ENCODE results near the gene LRRN2.
"Not testable (repeated sequence)": the region's sequence is repeated elsewhere in the genome, so short reads cannot be mapped to it uniquely, and the experiment has no call there.

DNA sequence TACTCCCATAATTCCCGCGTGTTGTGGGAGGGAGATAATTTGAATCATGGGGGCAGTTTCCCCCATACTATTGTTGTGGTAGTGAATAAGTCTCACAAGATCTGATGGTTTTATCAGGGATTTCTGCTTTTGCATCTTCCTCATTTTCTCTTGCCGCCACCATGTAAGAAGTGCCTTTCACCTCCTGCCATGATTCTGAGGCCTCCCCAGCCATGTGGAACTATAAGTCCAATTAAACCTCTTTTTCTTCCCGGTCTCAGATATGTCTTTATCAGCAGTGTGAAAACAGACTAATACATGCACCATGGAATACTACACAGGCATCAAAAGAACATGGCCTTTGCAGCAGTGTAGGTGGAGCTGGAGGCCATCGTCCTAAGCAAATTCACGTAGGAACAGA, 56.1 kb downstream of the LRRN2 start:
- TF ChIP-seq TCF4 (CRISPR knock-in tag; IDR thresholded peaks at IDR 0.05; ENCODE audit: borderline replicate concordance); ZNF8 (CRISPR knock-in tag; IDR thresholded peaks at IDR 0.05); ARNTL (CRISPR knock-in tag; IDR thresholded peaks at IDR 0.05; ENCODE audit: borderline replicate concordance, low read depth); ZC3H10 (CRISPR knock-in tag; IDR thresholded peaks at IDR 0.05); ZNF70 (CRISPR knock-in tag; IDR thresholded peaks at IDR 0.05); ZFP30 (CRISPR knock-in tag; IDR thresholded peaks at IDR 0.05); OSR1 (CRISPR knock-in tag; IDR thresholded peaks at IDR 0.05); TOX (CRISPR knock-in tag; IDR thresholded peaks at IDR 0.05; ENCODE audit: borderline replicate concordance): not testable (repeated sequence)
- TF ChIP-seq, protein P1, sequence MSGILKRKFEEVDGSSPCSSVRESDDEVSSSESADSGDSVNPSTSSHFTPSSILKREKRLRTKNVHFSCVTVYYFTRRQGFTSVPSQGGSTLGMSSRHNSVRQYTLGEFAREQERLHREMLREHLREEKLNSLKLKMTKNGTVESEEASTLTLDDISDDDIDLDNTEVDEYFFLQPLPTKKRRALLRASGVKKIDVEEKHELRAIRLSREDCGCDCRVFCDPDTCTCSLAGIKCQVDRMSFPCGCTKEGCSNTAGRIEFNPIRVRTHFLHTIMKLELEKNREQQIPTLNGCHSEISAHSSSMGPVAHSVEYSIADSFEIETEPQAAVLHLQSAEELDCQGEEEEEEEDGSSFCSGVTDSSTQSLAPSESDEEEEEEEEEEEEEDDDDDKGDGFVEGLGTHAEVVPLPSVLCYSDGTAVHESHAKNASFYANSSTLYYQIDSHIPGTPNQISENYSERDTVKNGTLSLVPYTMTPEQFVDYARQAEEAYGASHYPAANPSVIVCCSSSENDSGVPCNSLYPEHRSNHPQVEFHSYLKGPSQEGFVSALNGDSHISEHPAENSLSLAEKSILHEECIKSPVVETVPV (CRISPR knock-in tag; IDR thresholded peaks at IDR 0.05): not testable (repeated sequence)
- TF ChIP-seq, protein P2, sequence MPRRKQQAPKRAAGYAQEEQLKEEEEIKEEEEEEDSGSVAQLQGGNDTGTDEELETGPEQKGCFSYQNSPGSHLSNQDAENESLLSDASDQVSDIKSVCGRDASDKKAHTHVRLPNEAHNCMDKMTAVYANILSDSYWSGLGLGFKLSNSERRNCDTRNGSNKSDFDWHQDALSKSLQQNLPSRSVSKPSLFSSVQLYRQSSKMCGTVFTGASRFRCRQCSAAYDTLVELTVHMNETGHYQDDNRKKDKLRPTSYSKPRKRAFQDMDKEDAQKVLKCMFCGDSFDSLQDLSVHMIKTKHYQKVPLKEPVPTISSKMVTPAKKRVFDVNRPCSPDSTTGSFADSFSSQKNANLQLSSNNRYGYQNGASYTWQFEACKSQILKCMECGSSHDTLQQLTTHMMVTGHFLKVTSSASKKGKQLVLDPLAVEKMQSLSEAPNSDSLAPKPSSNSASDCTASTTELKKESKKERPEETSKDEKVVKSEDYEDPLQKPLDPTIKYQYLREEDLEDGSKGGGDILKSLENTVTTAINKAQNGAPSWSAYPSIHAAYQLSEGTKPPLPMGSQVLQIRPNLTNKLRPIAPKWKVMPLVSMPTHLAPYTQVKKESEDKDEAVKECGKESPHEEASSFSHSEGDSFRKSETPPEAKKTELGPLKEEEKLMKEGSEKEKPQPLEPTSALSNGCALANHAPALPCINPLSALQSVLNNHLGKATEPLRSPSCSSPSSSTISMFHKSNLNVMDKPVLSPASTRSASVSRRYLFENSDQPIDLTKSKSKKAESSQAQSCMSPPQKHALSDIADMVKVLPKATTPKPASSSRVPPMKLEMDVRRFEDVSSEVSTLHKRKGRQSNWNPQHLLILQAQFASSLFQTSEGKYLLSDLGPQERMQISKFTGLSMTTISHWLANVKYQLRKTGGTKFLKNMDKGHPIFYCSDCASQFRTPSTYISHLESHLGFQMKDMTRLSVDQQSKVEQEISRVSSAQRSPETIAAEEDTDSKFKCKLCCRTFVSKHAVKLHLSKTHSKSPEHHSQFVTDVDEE (CRISPR knock-in tag; IDR thresholded peaks at IDR 0.05): not testable (repeated sequence)

All from SK-N-SH treated with all-trans-retinoic acid at 6 μM for 48 hours (cell line).